HG03095 (cell line): ENCODE data around the gene POTEB2.
"Not testable (repeated sequence)": the region's sequence is repeated elsewhere in the genome, so short reads cannot be mapped to it uniquely, and the experiment has no call there.

Experiments
- ATAC-seq: cut with Tn5 transposase; IDR thresholded peaks from one replicate; pipeline ENCODE4 v1.9.1; 2021; ENCODE audit warnings: moderate library complexity; ENCODE audit not compliant: unreplicated experiment

The POTEB2 gene

GRCh38 chr15:20866214-20866613 is at the start of gene POTEB2:
POTEB2 (minus strand) TSS chr15:20866314; CDS start chr15:20866281, 33 bp downstream.
- not testable (repeated sequence) for ATAC-seq

GRCh38 chr15:20879916-20880315 is 13.8 kb upstream of the POTEB2 start:
- ATAC-seq, result not testable (repeated sequence)

- ATAC-seq, result not testable (repeated sequence)
Observed at GRCh38 chr15:20878464-20878863, 12.3 kb upstream of the POTEB2 start.

GRCh38 chr15:20877819-20878218 is 11.7 kb upstream of the POTEB2 start:
- not testable (repeated sequence) for ATAC-seq
